HepG2 (cell line): Measurements from ENCODE around the gene ZFP36L2. TPM values are rescaled to one million over a fixed set of nuclear protein-coding genes. Genes with fewer than 3 reads are reported as not detected.

Experiments used
- ATAC-seq: fragments of 200-7000 bp; cut with Tn5 transposase; 3 replicates; pipeline ENCODE4 v1.9.1; 2020; ENCODE audit warnings: mild to moderate bottlenecking, moderate library complexity
- BruUV-seq: library from RNA; stranded (reverse); fragments of 400-500 nt; replicated peaks from 2 replicates; lab custom pipeline; 2021; lab: Mats Ljungman, UMichigan
- CTCF ChIA-PET: fragments of 300-600 bp; formaldehyde crosslinking; extraction: SDS; loops from one replicate; lab custom pipeline; 2021; ENCODE audit warnings: low total read pairs, inconsistent platforms, low intra/inter-chr PET ratio; lab: Yijun Ruan, JAX
- POLR2A ChIA-PET: fragments of 350-600 bp; sonication (Branson Sonifier 250); formaldehyde crosslinking; loops from one replicate; lab custom pipeline; 2020; ENCODE audit warnings: antibody characterized with exemption, inconsistent platforms; lab: Yijun Ruan, JAX
- DNase-seq: peaks from one replicate; pipeline ENCODE4 v3.0.0-alpha.2; 2015; ENCODE audit warnings: low spot score
- FAIRE-seq: peaks from 3 replicates; lab custom pipeline; 2011; peaks lifted over from hg19 to GRCh38; lab: Jason Lieb, UNC
- H2AFZ ChIP-seq: one replicate; pipeline ENCODE4 v1.6.1; 2011; ENCODE audit warnings: low read length, inconsistent platforms
- H3K27ac ChIP-seq: fragments of 300-600 bp; 3 replicates; pipeline ENCODE4 v1.8.0; 2011; ENCODE audit warnings: mixed run types, mild to moderate bottlenecking, mixed read lengths, low read length, inconsistent platforms; ENCODE audit not compliant: insufficient read depth; ENCODE audit errors: extremely low read length
- H3K27me3 ChIP-seq, 2 experiments: fragments of 200-600 bp in 1 of 2; 2 replicates in 1 of 2; 3 replicates in 1 of 2; pipeline versions ENCODE4 v1.6.0 to v1.8.0; 2011; ENCODE audit warnings: low read length in 2 of 2, mild to moderate bottlenecking in 2 of 2, moderate library complexity in 2 of 2, inconsistent platforms in 1 of 2; ENCODE audit not compliant: insufficient read depth in 2 of 2, control insufficient read depth in 1 of 2
- H3K36me3 ChIP-seq, 2 experiments: fragments of 200-600 bp in 1 of 2; replicated peaks in 1 of 2; 2 replicates in 1 of 2; 3 replicates in 1 of 2; pipeline versions ENCODE4 v1.5.1 to v1.8.0; 2011; ENCODE audit warnings: low read length in 2 of 2, inconsistent platforms in 1 of 2; ENCODE audit not compliant: insufficient read depth in 2 of 2, control insufficient read depth in 1 of 2
- H3K4me1 ChIP-seq: 2 replicates; pipeline ENCODE4 v1.5.1; 2012; ENCODE audit warnings: low read length, inconsistent platforms; ENCODE audit not compliant: insufficient read depth
- H3K4me2 ChIP-seq: 2 replicates; pipeline ENCODE4 v1.6.0; 2011; ENCODE audit warnings: low read depth, low read length, inconsistent platforms
- H3K4me3 ChIP-seq, 3 experiments: fragments of 200-600 bp in 1 of 3; sonication (generic), shearing (Covaris generic) in 1 of 3; replicated peaks in 1 of 3; 2 replicates each; pipeline ENCODE4 v1.5.1; 2011 to 2016; ENCODE audit warnings: low read length in 3 of 3, inconsistent platforms in 2 of 3, low read depth in 2 of 3, mild to moderate bottlenecking in 2 of 3, control low read depth in 1 of 3, mixed read lengths in 1 of 3; ENCODE audit not compliant: insufficient read depth in 1 of 3
- H3K79me2 ChIP-seq: one replicate; pipeline ENCODE4 v1.6.1; 2011; ENCODE audit warnings: low read length, inconsistent platforms; ENCODE audit not compliant: insufficient read depth
- H3K9ac ChIP-seq: 2 replicates; pipeline ENCODE4 v1.6.0; 2011; ENCODE audit warnings: mild to moderate bottlenecking, low read depth, low read length, inconsistent platforms; ENCODE audit not compliant: insufficient read depth
- H3K9me3 ChIP-seq: 2 replicates; pipeline ENCODE4 v1.5.1; 2012; ENCODE audit warnings: mild to moderate bottlenecking, low read length
- H4K20me1 ChIP-seq: 2 replicates; pipeline ENCODE4 v1.6.0; 2011; ENCODE audit warnings: inconsistent platforms, mild to moderate bottlenecking, low read length, moderate library complexity; ENCODE audit not compliant: insufficient read depth
- HMGXB3 ChIP-seq: sonication (generic); formaldehyde crosslinking; IDR thresholded peaks from 2 replicates; pipeline ENCODE4 v1.4.0; 2020; ENCODE audit warnings: missing genetic modification reagents, borderline replicate concordance
- NFE2 ChIP-seq: sonication (generic); formaldehyde crosslinking; IDR thresholded peaks from 2 replicates; pipeline ENCODE4 v1.4.0; 2020; ENCODE audit warnings: missing genetic modification reagents
- NR1H2 ChIP-seq: sonication (generic); formaldehyde crosslinking; IDR thresholded peaks from 2 replicates; pipeline ENCODE4 v1.8.1; 2022; ENCODE audit warnings: low read depth, missing genetic modification reagents, borderline replicate concordance
- PHF8 ChIP-seq: sonication (generic); formaldehyde crosslinking; IDR thresholded peaks from 2 replicates; pipeline ENCODE4 v1.5.0; 2020; ENCODE audit warnings: missing genetic modification reagents
- RXRA ChIP-seq: sonication (generic); formaldehyde crosslinking; IDR thresholded peaks from 2 replicates; pipeline ENCODE4 v1.5.1; 2020; ENCODE audit warnings: missing genetic modification reagents
- TAF1 ChIP-seq: sonication (generic); formaldehyde crosslinking; IDR thresholded peaks from 2 replicates; pipeline ENCODE4 v1.4.0; 2020; ENCODE audit warnings: missing genetic modification reagents
- TRIM22 ChIP-seq: fragments of 450-650 bp; IDR thresholded peaks from 2 replicates; pipeline ENCODE4 v1.6.1; 2017
- ZBTB21 ChIP-seq: sonication (generic); formaldehyde crosslinking; IDR thresholded peaks from 2 replicates; pipeline ENCODE4 v1.4.0; 2020; ENCODE audit warnings: missing genetic modification reagents
- ZMAT3 ChIP-seq: sonication (generic); formaldehyde crosslinking; conservative IDR thresholded peaks from 2 replicates; pipeline ENCODE4 v1.7.0; 2021; ENCODE audit warnings: missing genetic modification reagents
- ZMYM2 ChIP-seq: sonication (generic); formaldehyde crosslinking; IDR thresholded peaks from 2 replicates; pipeline ENCODE4 v1.8.0; 2022; ENCODE audit warnings: mild to moderate bottlenecking, missing genetic modification reagents
- ZNF30 ChIP-seq: sonication (generic); formaldehyde crosslinking; IDR thresholded peaks from 2 replicates; pipeline ENCODE4 v1.5.0; 2020; ENCODE audit warnings: mild to moderate bottlenecking, missing genetic modification reagents
- ZNF710 ChIP-seq: sonication (generic); formaldehyde crosslinking; IDR thresholded peaks from 2 replicates; pipeline ENCODE4 v1.5.0; 2020; ENCODE audit warnings: mild to moderate bottlenecking, missing genetic modification reagents, borderline replicate concordance
- WGBS: methylation state at CpG from one replicate; pipeline ENCODE4 v1.1.6; 2017; ENCODE audit warnings: low lambda C conversion rate; 5-methylcytosine and 5-hydroxymethylcytosine counted together
- in situ Hi-C: cut with HindIII; loops from 2 replicates; pipeline ENCODE4 v1.10.0; 2017; ENCODE audit warnings: low pct_unique_long_range_greater_than_20kb; ENCODE audit not compliant: extremely low pct_ligation_motif_present
- intact Hi-C: fragments of 100-400 bp; cut with micrococcal nuclease; formaldehyde crosslinking; loops from one replicate; pipeline ENCODE4 v1.10.0; 2022; ENCODE audit not compliant: unreplicated experiment
- polyA plus RNA-seq, 8 experiments: library from polyadenylated mRNA; depleted of rRNA in 3 of 8; stranded (reverse) in 7 of 8; unstranded in 1 of 8; fragments of >200 nt; fragmentation: Illumina TruSeq in 4 of 8; extraction: Trizol in 4 of 8; gene quantifications; 2 replicates each; pipeline versions ENCODE4 v1.2.1 to v1.2.3, GENCODE V29; 2011 to 2016; ENCODE audit warnings: low read depth in 4 of 8, missing spikeins in 1 of 8, mixed read lengths in 1 of 8; ENCODE audit not compliant: insufficient read depth in 1 of 8
- total RNA-seq, 5 experiments: library from RNA; depleted of rRNA; stranded (reverse); fragments of >200 nt; fragmentation: Illumina TruSeq; extraction: Trizol; gene quantifications; 2 replicates each; pipeline ENCODE4 v1.2.3, GENCODE V29; 2016; ENCODE audit warnings: low read depth in 1 of 5

The ZFP36L2 gene
- total and polyA plus RNA-seq, 2 of the 13 experiments (the other 11 are each of a cell fraction or from before 2014, with no cell fraction given) = 11.2 to 21.8 TPM

GRCh38 chr2:43206602-43207001, 19.8 kb downstream of the ZFP36L2 start:
- POLR2A ChIA-PET = interaction anchor here (9.9 kb wide), 1 partner anchor 14 kb away, joined by 83 read pairs; no protein-coding TSS in a partner anchor
- Histone ChIP-seq H3K4me1 (peaks cover 48% of the 10 kb centered on the region), H3K4me2 (no peak overlapping the region), H3K27me3 (no peaks in the 10 kb centered on the region), H2AFZ (no peak overlapping the region), H4K20me1 (no peaks in the 10 kb centered on the region), H3K36me3 (no peaks in the 10 kb centered on the region), H3K9ac (no peak overlapping the region), H3K27ac (no peak overlapping the region), H3K4me3 (no peak overlapping the region), H3K79me2 (no peaks in the 10 kb centered on the region), H3K9me3 (no peaks in the 10 kb centered on the region)
- BruUV-seq = no TSS peak
- CTCF ChIA-PET = no interaction called here
- 78% methylated on average over 7 of the region's 7 CpGs for WGBS
- DNase-seq (no peak), FAIRE-seq (no peak), ATAC-seq (no peak)
- no peak for TF ChIP-seq NFE2 (CRISPR knock-in tag)
- no peak for TF ChIP-seq TAF1
- TF ChIP-seq PHF8 (CRISPR knock-in tag) = 0 out of 2 replicates have a peak, but pooled peaks have one; percentile 24
- TF ChIP-seq NR1H2 (CRISPR knock-in tag) = no peak
- in situ Hi-C loops = no loop called here
- intact Hi-C loops = no loop called here

- intact Hi-C loops = no loop called here
- FAIRE-seq = no peak
- CTCF ChIA-PET = no interaction called here
- Histone ChIP-seq H3K4me1 (peaks cover 54% of the 10 kb centered on the region), H3K27me3 (no peaks in the 10 kb centered on the region), H3K4me3 (no peak overlapping the region), H3K79me2 (no peaks in the 10 kb centered on the region), H2AFZ (no peak overlapping the region), H3K36me3 (no peaks in the 10 kb centered on the region), H3K9me3 (no peaks in the 10 kb centered on the region), H3K4me2 (no peak overlapping the region), H4K20me1 (no peaks in the 10 kb centered on the region), H3K27ac (no peak overlapping the region), H3K9ac (no peak overlapping the region)
- DNase-seq = no peak
- 91% methylated on average over 11 of the region's 11 CpGs for WGBS
- no peak for ATAC-seq
- POLR2A ChIA-PET = interaction anchor here (1.1 to 9.9 kb wide), 6 partner anchors 9 to 23 kb away, joined by 3 to 83 read pairs (median 6); partner anchors contain the start of gene ZFP36L2
- BruUV-seq = no TSS peak
- in situ Hi-C loops = no loop called here
- TF ChIP-seq TRIM22 = no peak
- TF ChIP-seq RXRA = no peak
- TF ChIP-seq ZMAT3 (CRISPR knock-in tag) = no peak
- TF ChIP-seq ZMYM2 = no peak
- TF ChIP-seq ZNF710 = no peak
- no peak for TF ChIP-seq ZBTB21 (CRISPR knock-in tag)
- TF ChIP-seq ZNF30 (CRISPR knock-in tag) = no peak
- TF ChIP-seq HMGXB3 (CRISPR knock-in tag) = no peak
Measured at GRCh38 chr2:43203373-43203772, 23.0 kb downstream of the ZFP36L2 start.
